ENCODE results near the gene MKLN1. TPM values are rescaled to one million over a fixed set of nuclear protein-coding genes. Genes with fewer than 3 reads are reported as not detected.

MKLN1 gene
- total and polyA plus RNA-seq, 10 of the 15 experiments (the other 5 are each of a cell fraction or from before 2014, with no cell fraction given) = 13.6 to 55.8 (median 29.3) TPM

DNA sequence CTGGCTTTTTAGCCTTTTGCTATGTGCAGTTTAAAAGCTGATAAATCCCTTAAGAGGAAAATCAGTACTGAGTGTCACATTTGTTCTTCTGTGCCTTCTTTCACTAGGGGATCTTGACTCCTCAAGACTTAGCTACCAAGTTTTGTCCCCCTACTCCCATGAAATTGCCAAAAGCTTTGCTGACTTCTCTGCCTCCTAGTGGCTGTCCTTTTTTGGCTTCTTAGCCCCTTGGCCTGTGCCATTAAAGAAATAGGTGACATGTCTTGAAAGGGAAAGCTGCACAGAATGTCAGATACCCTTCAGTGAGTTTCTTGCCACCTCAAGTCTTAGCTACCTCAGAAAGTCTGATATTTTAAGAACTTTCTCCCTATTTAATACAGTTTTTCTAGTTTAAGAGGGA, 10.5 kb downstream of the MKLN1 start (continued):
- no peak for TF ChIP-seq MEF2A (IDR thresholded peaks at IDR 0.05; ENCODE audit: insufficient read depth, low read depth, low read length)
- TF ChIP-seq, protein P1, sequence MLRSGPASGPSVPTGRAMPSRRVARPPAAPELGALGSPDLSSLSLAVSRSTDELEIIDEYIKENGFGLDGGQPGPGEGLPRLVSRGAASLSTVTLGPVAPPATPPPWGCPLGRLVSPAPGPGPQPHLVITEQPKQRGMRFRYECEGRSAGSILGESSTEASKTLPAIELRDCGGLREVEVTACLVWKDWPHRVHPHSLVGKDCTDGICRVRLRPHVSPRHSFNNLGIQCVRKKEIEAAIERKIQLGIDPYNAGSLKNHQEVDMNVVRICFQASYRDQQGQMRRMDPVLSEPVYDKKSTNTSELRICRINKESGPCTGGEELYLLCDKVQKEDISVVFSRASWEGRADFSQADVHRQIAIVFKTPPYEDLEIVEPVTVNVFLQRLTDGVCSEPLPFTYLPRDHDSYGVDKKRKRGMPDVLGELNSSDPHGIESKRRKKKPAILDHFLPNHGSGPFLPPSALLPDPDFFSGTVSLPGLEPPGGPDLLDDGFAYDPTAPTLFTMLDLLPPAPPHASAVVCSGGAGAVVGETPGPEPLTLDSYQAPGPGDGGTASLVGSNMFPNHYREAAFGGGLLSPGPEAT (IDR thresholded peaks at IDR 0.05; ENCODE audit: low read depth) = no peak
- TF ChIP-seq POLR2A (IDR thresholded peaks at IDR 0.05; ENCODE audit: low read depth, low read length) = no peak
- no peak for TF ChIP-seq WRNIP1 (IDR thresholded peaks at IDR 0.05; ENCODE audit: borderline replicate concordance, low read depth, low read length)

DNA sequence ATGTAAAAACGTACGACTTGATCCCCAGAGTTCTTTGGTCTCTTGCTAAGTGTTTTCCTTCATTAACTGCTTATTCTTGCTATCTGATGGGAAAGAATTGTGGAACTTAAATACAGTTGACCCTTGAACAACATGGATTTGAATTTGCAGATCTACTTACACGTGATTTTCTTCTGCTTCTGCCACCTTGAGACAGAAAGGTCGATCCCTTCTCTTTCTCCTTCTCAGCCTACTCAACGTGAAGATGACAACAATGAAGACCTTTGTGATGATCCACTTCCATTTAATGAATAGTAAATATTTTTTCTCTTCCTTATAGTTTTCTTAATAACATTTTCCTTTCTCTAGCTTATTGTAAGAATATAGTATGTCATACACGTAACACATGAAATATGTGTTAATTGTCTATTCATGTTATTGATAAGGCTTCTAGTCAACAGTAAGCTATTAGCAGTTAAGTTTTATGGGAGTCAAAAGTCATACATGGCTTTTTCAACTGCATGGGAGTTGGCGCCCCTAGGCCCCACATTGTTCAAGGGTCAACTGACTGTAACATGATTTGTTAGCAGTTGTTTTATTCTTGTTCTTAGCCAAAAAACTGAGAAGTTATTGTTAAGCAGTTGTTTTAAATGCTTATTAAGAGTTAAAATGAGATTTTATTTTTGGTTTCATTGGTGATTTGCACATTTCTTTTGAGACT, 11.2 kb downstream of the MKLN1 start:
- no peaks in the 10 kb centered on the region for H4K20me1 ChIP-seq (ENCODE audit: control insufficient read depth, insufficient read depth)
- no peak overlapping the region for H2AFZ ChIP-seq (ENCODE audit: control insufficient read depth, low read depth, low read length)
- H3K4me3 ChIP-seq = no peak overlapping the region
- in situ Hi-C loops (cut with MboI) (no loop called here), intact Hi-C loops (cut with micrococcal nuclease; ENCODE audit: unreplicated experiment) (no loop called here)
- H3K27me3 ChIP-seq (replicated peaks in 1 of 2; ENCODE audit: control insufficient read depth in 2 of 2, insufficient read depth in 2 of 2, low read length in 1 of 2) = no peaks in the 10 kb centered on the region
- POLR2A ChIA-PET = interaction anchor here (0.5 to 1.3 kb wide), 3 partner anchors 9 to 1575 kb away, joined by 3 to 7 read pairs (median 4); no protein-coding TSS in a partner anchor
- no peak for FAIRE-seq
- peaks cover 73% of the 10 kb centered on the region for H3K79me2 ChIP-seq (ENCODE audit: control insufficient read depth, insufficient read depth, low read length)
- BruUV-seq (replicated peaks) = no TSS peak
- CTCF ChIA-PET = no interaction called here
- no peak overlapping the region for H3K9ac ChIP-seq (ENCODE audit: control insufficient read depth, insufficient read depth, low read length)
- peaks cover 0 to 9% of the 10 kb centered on the region in 2 experiments; a peak in 2 of 4 replicates for H3K36me3 ChIP-seq (ENCODE audit: control insufficient read depth in 2 of 2, insufficient read depth in 2 of 2, low read length in 1 of 2)
- WGBS (ENCODE audit: insufficient coverage, insufficient replicate concordance, low lambda C conversion rate, missing lambda C conversion rate) = 84% methylated on average over 7 of the region's 7 CpGs
- peaks cover 31% of the 10 kb centered on the region for H3K9me3 ChIP-seq (replicated peaks; ENCODE audit: control insufficient read depth, insufficient read depth, low read length)
- H3K4me2 ChIP-seq (ENCODE audit: control insufficient read depth, insufficient read depth) = no peak overlapping the region
- no peak for ATAC-seq
- no peak overlapping the region for H3K27ac ChIP-seq (ENCODE audit: control insufficient read depth, insufficient read depth)
- no peaks in the 10 kb centered on the region for H3K4me1 ChIP-seq (ENCODE audit: control insufficient read depth, insufficient read depth, low read length)
- SMC1A ChIA-PET (ENCODE audit: uncharacterized antibody, unreplicated experiment) = interaction anchor here (0.7 to 4.0 kb wide), 3 partner anchors 9 to 153 kb away, joined by 3 to 25 read pairs (median 3); no protein-coding TSS in a partner anchor
- no peak for DNase-seq (ENCODE audit: low read depth, low spot score)
- RAD21 ChIA-PET (ENCODE audit: unreplicated experiment) = no interaction called here
- TF ChIP-seq NFIC (IDR thresholded peaks at IDR 0.05; ENCODE audit: low read depth, low read length) = no peak
- TF ChIP-seq EGR1 (IDR thresholded peaks at IDR 0.05; ENCODE audit: borderline replicate concordance in 1 of 2, low read depth in 2 of 2, low read length in 2 of 2) = no peak
- TF ChIP-seq CBX5 (IDR thresholded peaks at IDR 0.05; ENCODE audit: low read depth) = no peak
- TF ChIP-seq BMI1 (IDR thresholded peaks at IDR 0.05; ENCODE audit: borderline replicate concordance) = no peak
- no peak for TF ChIP-seq BCL11A (IDR thresholded peaks at IDR 0.05; ENCODE audit: low read depth, low read length)
- no peak for TF ChIP-seq NFYA (IDR thresholded peaks at IDR 0.05; ENCODE audit: borderline replicate concordance, low read depth, low read length)

All from GM12878 (cell line).